Common myeloid progenitor, CD34-positive (primary cell): ENCODE results near the gene MAGIX.

Experiments
- CTCF ChIA-PET: fragments of 350-600 bp; sonication (Branson Sonifier 250); formaldehyde crosslinking; loops from one replicate; lab custom pipeline; 2021; ENCODE audit warnings: antibody characterized with exemption; lab: Charles Lee
- POLR2A ChIA-PET: fragments of 350-600 bp; sonication (Branson Sonifier 250); formaldehyde crosslinking; loops from one replicate; lab custom pipeline; 2021; ENCODE audit warnings: antibody characterized with exemption; lab: Charles Lee
- DNase-seq, 3 donors: peaks; one replicate each; pipeline versions ENCODE4 v3.0.0 to v3.0.0-alpha.2; 2013
- H3K27ac ChIP-seq, 2 experiments: 1 replicate in 1 of 2; 2 replicates in 1 of 2; pipeline ENCODE4 v1.7.0; 2013; ENCODE audit warnings: inconsistent platforms in 2 of 2, low read length in 2 of 2, mild to moderate bottlenecking in 2 of 2, low read depth in 1 of 2, moderate library complexity in 1 of 2; ENCODE audit not compliant: severe bottlenecking in 2 of 2, insufficient read depth in 1 of 2, poor library complexity in 1 of 2
- H3K27me3 ChIP-seq, 5 experiments: replicated peaks in 2 of 5; 1 replicate in 3 of 5; 2 replicates in 2 of 5; pipeline versions ENCODE4 v1.6.1 to v1.7.0; 2013; ENCODE audit warnings: low read length in 4 of 5, mild to moderate bottlenecking in 2 of 5, moderate library complexity in 2 of 5, inconsistent platforms in 1 of 5; ENCODE audit not compliant: insufficient read depth in 5 of 5, control insufficient read depth in 4 of 5
- H3K36me3 ChIP-seq, 4 experiments: 1 replicate in 2 of 4; 2 replicates in 2 of 4; pipeline versions ENCODE4 v1.6.1 to v1.7.0; 2013; ENCODE audit warnings: low read length in 3 of 4, control low read depth in 1 of 4, mild to moderate bottlenecking in 1 of 4; ENCODE audit not compliant: control insufficient read depth in 4 of 4, insufficient read depth in 4 of 4
- H3K4me1 ChIP-seq, 4 experiments: 1 replicate in 3 of 4; 2 replicates in 1 of 4; pipeline versions ENCODE4 v1.6.1 to v1.7.1; 2013; ENCODE audit warnings: low read length in 3 of 4, mild to moderate bottlenecking in 3 of 4, control low read depth in 1 of 4, inconsistent platforms in 1 of 4, moderate library complexity in 1 of 4; ENCODE audit not compliant: control insufficient read depth in 4 of 4, insufficient read depth in 4 of 4; ENCODE audit errors: control extremely low read depth in 1 of 4
- H3K4me3 ChIP-seq, 7 experiments: 1 replicate in 4 of 7; 2 replicates in 3 of 7; pipeline versions ENCODE4 v1.5.1 to v1.7.0; 2013; ENCODE audit warnings: mild to moderate bottlenecking in 7 of 7, low read length in 6 of 7, moderate library complexity in 6 of 7, inconsistent platforms in 2 of 7, low read depth in 2 of 7, control low read depth in 1 of 7; ENCODE audit not compliant: insufficient read depth in 4 of 7, control insufficient read depth in 1 of 7; ENCODE audit errors: extremely low read depth in 1 of 7
- H3K9me3 ChIP-seq, 5 experiments: 1 replicate in 4 of 5; 2 replicates in 1 of 5; pipeline versions ENCODE4 v1.6.1 to v1.7.1; 2013; ENCODE audit warnings: low read length in 4 of 5, mild to moderate bottlenecking in 2 of 5, inconsistent platforms in 1 of 5, low read depth in 1 of 5, moderate library complexity in 1 of 5; ENCODE audit not compliant: control insufficient read depth in 4 of 5, insufficient read depth in 2 of 5; ENCODE audit errors: control extremely low read depth in 1 of 5
- WGBS: methylation state at CpG from one replicate; pipeline ENCODE4 v1.1.5; 2013; ENCODE audit not compliant: insufficient coverage; 5-methylcytosine and 5-hydroxymethylcytosine counted together

MAGIX gene

DNA sequence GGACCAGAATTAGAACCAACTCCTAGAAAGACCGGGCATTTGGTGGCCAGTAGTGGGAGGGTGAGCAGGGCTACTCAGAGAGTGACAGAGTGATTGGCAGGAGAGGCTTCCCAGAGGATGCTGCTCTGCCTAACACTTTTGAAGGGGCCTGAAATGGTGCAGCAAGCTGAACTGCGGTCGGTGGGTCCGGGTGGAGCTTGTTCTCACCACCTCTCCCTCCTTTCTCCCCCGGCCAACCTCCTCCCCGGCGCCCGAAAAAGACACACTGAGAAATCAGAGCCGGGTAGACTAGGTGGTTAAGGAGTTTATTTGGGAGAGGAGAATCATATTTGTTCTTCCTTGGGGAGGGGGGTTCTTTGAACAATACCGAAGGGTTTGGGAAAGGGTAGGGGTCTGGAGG lies 25.0 kb downstream of the MAGIX start:
- ChIA-PET POLR2A (no interaction called here), CTCF (interaction anchor here (1.1 kb wide), 1 partner anchor 10 kb away, joined by 3 read pairs; no protein-coding TSS in a partner anchor)

GRCh38 chrX:49188468-49189076 lies 26.0 kb downstream of the MAGIX start:
- Histone ChIP-seq H3K4me3 (no peak overlapping the region), H3K9me3 (no peaks in the 10 kb centered on the region), H3K36me3 (peaks cover 0 to 1% (median 0%) of the 10 kb centered on the region in 4 experiments), H3K4me1 (peaks cover 0 to 29% (median 19%) of the 10 kb centered on the region in 4 experiments), H3K27me3 (no peaks in the 10 kb centered on the region), H3K27ac (no peak overlapping the region)
- WGBS, result 55% methylated on average over 3 of the region's 8 CpGs
- CTCF ChIA-PET, result interaction anchor here (1.4 kb wide), 1 partner anchor 22 kb away, joined by 4 read pairs; no protein-coding TSS in a partner anchor
- no peak for DNase-seq
- POLR2A ChIA-PET, result no interaction called here

More for the DNA sequence above, 25.0 kb downstream of the MAGIX start:
- H3K27me3 ChIP-seq, result no peaks in the 10 kb centered on the region
- DNase-seq, result no peak
- H3K27ac ChIP-seq, result no peak overlapping the region
- 89% methylated on average over 6 of the region's 10 CpGs for WGBS
- peaks cover 0 to 29% (median 19%) of the 10 kb centered on the region in 4 experiments for H3K4me1 ChIP-seq
- peaks cover 0 to 5% (median 2%) of the 10 kb centered on the region in 4 experiments for H3K36me3 ChIP-seq
- no peaks in the 10 kb centered on the region for H3K9me3 ChIP-seq
- no peak overlapping the region for H3K4me3 ChIP-seq

DNA sequence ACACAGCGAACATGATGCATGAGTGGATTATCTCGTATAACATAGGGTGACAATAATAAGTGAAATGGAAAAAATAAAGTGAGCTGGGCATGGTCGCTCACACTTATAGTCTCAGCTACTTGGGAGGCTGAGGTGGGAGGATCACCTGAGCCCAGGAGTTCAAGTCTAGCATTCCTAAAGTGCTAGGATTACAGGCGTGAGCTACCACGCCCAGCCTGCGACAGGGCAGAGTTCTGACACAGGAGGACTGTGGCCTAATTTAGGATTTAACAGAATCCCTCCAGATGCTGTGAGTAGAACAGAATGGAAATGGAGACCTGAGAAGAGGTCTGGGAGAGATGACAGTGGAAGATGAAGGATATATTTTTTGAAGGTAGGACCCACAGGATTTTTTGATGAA lies 27.0 kb downstream of the MAGIX start:
- WGBS, result 88% methylated on average over 6 of the region's 6 CpGs
- ChIA-PET POLR2A (no interaction called here), CTCF (interaction anchor here (0.9 to 1.4 kb wide), 4 partner anchors 9 to 39 kb away, joined by 3 to 5 read pairs (median 4); no protein-coding TSS in a partner anchor)
- Histone ChIP-seq H3K27ac (no peak overlapping the region), H3K27me3 (no peaks in the 10 kb centered on the region), H3K4me1 (peaks cover 0 to 25% (median 16%) of the 10 kb centered on the region in 4 experiments), H3K4me3 (no peak overlapping the region), H3K9me3 (no peaks in the 10 kb centered on the region), H3K36me3 (no peaks in the 10 kb centered on the region)
- no peak for DNase-seq

GRCh38 chrX:49190821-49191573 lies 28.4 kb downstream of the MAGIX start:
- 35% methylated on average over 28 of the region's 32 CpGs for WGBS
- POLR2A ChIA-PET, result interaction anchor here (0.8 to 1.3 kb wide), 3 partner anchors 14 to 35 kb away, joined by 3 to 4 read pairs (median 3); no protein-coding TSS in a partner anchor
- CTCF ChIA-PET, result interaction anchor here (0.7 to 1.2 kb wide), 5 partner anchors 17 to 236 kb away, joined by 3 to 4 read pairs (median 3); no protein-coding TSS in a partner anchor
- H3K4me3 ChIP-seq, result peak overlapping the region; percentile 69 to 86 (median 74)
- H3K9me3 ChIP-seq, result no peaks in the 10 kb centered on the region
- H3K27ac ChIP-seq, result peak overlapping the region; percentile 15 to 81
- peak; percentile 98 to 99 (median 99) for DNase-seq
- H3K4me1 ChIP-seq, result peaks cover 0 to 16% (median 8%) of the 10 kb centered on the region in 4 experiments
- H3K36me3 ChIP-seq, result no peaks in the 10 kb centered on the region
- H3K27me3 ChIP-seq, result no peaks in the 10 kb centered on the region

DNA sequence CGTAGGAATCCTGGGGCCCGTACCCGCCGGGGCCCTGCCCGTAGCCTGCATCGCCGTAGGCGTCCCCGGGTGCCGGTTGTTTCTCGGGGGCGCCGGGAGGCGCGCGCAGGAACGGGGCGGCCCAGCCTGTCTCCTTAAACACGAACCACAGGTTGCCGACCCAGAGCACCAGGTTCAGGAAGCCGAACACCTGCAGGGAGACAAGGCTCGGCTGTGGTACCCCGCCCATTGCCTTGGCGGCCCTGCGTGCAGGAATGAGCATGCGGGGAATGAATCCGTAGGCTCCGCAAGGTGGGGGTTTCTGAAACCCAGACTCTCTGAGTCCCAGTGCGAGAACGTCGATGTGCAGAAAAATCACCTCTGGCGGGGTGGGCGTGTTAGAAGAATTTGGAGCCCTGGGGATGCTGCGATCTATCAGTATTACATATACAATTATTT lies 29.0 kb downstream of the MAGIX start:
- Histone ChIP-seq H3K27me3 (no peaks in the 10 kb centered on the region), H3K27ac (peak overlapping the region; percentile 15 to 81), H3K4me3 (peak overlapping the region; percentile 69 to 86 (median 74)), H3K9me3 (no peaks in the 10 kb centered on the region), H3K4me1 (peaks cover 0 to 13% (median 5%) of the 10 kb centered on the region in 4 experiments), H3K36me3 (no peaks in the 10 kb centered on the region)
- WGBS, result 57% methylated on average over 29 of the region's 34 CpGs
- ChIA-PET POLR2A (interaction anchor here (1.1 to 1.3 kb wide), 2 partner anchors 14 to 25 kb away, joined by 3 to 4 read pairs; no protein-coding TSS in a partner anchor), CTCF (interaction anchor here (1.0 to 1.9 kb wide), 3 partner anchors 27 to 43 kb away, joined by 3 to 6 read pairs (median 6); partner anchors contain the start of gene CCDC22)
- DNase-seq, result peak in 2 of 3 donors; percentile 22 to 50

DNA sequence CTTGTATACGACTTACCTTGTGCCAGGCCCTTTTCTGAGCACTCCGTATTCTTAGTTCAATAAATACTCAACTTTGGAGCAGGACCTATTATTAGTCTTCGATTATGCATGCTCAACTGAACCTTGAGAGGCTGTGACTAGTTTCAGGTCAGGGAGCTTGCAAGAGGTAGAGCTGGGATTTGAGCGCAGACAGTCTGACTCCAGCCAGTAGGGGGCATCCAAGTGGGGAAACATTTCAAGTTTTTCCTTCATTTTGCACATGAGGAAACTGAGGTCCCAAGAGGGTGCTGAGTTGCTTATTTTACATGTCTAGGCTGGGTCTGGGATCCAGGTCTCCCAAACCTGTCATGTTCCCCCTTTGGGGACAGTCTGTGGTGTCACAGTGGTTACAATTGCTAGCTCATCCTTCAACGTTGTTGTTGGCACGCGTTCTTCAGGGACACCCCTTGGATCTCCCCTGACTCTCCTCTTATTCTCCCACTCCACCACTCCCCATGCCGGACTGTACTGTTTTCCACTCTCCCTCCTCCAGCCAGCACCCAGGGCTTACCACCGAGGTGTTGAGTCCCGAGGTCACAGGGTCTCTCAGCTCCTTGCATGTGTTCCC lies 30.3 kb downstream of the MAGIX start:
- H3K4me1 ChIP-seq, result peaks cover 0 to 12% (median 4%) of the 10 kb centered on the region in 4 experiments
- CTCF ChIA-PET, result interaction anchor here (0.7 to 1.9 kb wide), 10 partner anchors 10 to 79 kb away, joined by 3 to 6 read pairs (median 3); partner anchors contain the start of gene CCDC22
- no peaks in the 10 kb centered on the region for H3K36me3 ChIP-seq
- H3K4me3 ChIP-seq, result no peak overlapping the region
- POLR2A ChIA-PET, result no interaction called here
- 57% methylated on average over 7 of the region's 10 CpGs for WGBS
- peak; percentile 23 to 52 (median 45) for DNase-seq
- H3K27ac ChIP-seq, result no peak overlapping the region
- no peaks in the 10 kb centered on the region for H3K9me3 ChIP-seq
- H3K27me3 ChIP-seq, result peaks cover 0 to 2% (median 0%) of the 10 kb centered on the region in 5 experiments
